ENCODE measurements around the gene CCL21. TPM values are rescaled to one million over a fixed set of nuclear protein-coding genes. Genes with fewer than 3 reads are reported as not detected.
A peak's percentile ranks its signal among the peaks of the same experiment; 100 is the strongest.

CCL21 gene
- total and polyA plus RNA-seq, 2 of the 13 experiments (the other 11 are each of a cell fraction or from before 2014, with no cell fraction given) = not detected

- no peak for TF ChIP-seq ELF4 (CRISPR knock-in tag; IDR thresholded peaks at IDR 0.05; ENCODE audit: borderline replicate concordance)
- no peak for TF ChIP-seq TFE3 (CRISPR knock-in tag; IDR thresholded peaks at IDR 0.05)
- no peak for TF ChIP-seq HOMEZ (CRISPR knock-in tag; IDR thresholded peaks at IDR 0.05; ENCODE audit: low read depth)
- TF ChIP-seq ATF5 (CRISPR knock-in tag; IDR thresholded peaks at IDR 0.05; ENCODE audit: low read depth) = no peak
- no peak for TF ChIP-seq KDM4B (CRISPR knock-in tag; IDR thresholded peaks at IDR 0.05)
- TF ChIP-seq ZBTB1 (CRISPR knock-in tag; IDR thresholded peaks at IDR 0.05; ENCODE audit: borderline replicate concordance) = no peak
- no peak for TF ChIP-seq ZNF883 (CRISPR knock-in tag; IDR thresholded peaks at IDR 0.05; ENCODE audit: not compliant biosample characterization)
- TF ChIP-seq ZBTB42 (CRISPR knock-in tag; IDR thresholded peaks at IDR 0.05) = no peak
- TF ChIP-seq HNRNPK (IDR thresholded peaks at IDR 0.05; ENCODE audit: low read depth, low read length, poor library complexity, severe bottlenecking) = no peak
- no peak for TF ChIP-seq SP2 (CRISPR knock-in tag; IDR thresholded peaks at IDR 0.05)
- no peak for TF ChIP-seq CENPBD1 (CRISPR knock-in tag; IDR thresholded peaks at IDR 0.05; ENCODE audit: borderline replicate concordance, low read depth)
- no peak for TF ChIP-seq DMAP1 (CRISPR knock-in tag; IDR thresholded peaks at IDR 0.05)
- TF ChIP-seq SRSF9 (IDR thresholded peaks at IDR 0.05; ENCODE audit: borderline replicate concordance, insufficient read depth, low read depth, low read length, poor library complexity, severe bottlenecking) = no peak
- no peak; the same call in 1 of the 2 replicates for TF ChIP-seq ZNF274 (CRISPR knock-in tag; IDR thresholded peaks at IDR 0.05)
- no peak for TF ChIP-seq IKZF5 (CRISPR knock-in tag; IDR thresholded peaks at IDR 0.05)
- no peak for TF ChIP-seq ZBTB10 (CRISPR knock-in tag; IDR thresholded peaks at IDR 0.05; ENCODE audit: borderline replicate concordance)
- TF ChIP-seq FLYWCH1 (CRISPR knock-in tag; IDR thresholded peaks at IDR 0.05) = no peak
- peak; percentile 40; the same call in 1 of the 2 replicates for TF ChIP-seq SALL1 (CRISPR knock-in tag; IDR thresholded peaks at IDR 0.05)
- TF ChIP-seq ZIK1 (CRISPR knock-in tag; IDR thresholded peaks at IDR 0.05; ENCODE audit: borderline replicate concordance, low read depth) = no peak
- TF ChIP-seq ARHGAP35 (CRISPR knock-in tag; IDR thresholded peaks at IDR 0.05; ENCODE audit: borderline replicate concordance) = no peak
- peak; percentile 35; the same call in 1 of the 2 replicates for TF ChIP-seq MIXL1 (CRISPR knock-in tag; IDR thresholded peaks at IDR 0.05)
These were observed 45.5 kb downstream of the CCL21 start (continued) for GRCh38 chr9:34664281-34665066.
